GM12801 (cell line): ENCODE results near the gene SLC12A7.

Source experiments
- CTCF ChIP-seq: IDR thresholded peaks from one replicate; pipeline ENCODE4 v1.5.1; 2011; ENCODE audit warnings: control low read depth; ENCODE audit not compliant: insufficient read length; ENCODE audit errors: extremely low read depth

Gene SLC12A7

GRCh38 chr5:1121891-1122290 lies 10.0 kb upstream of the SLC12A7 start:
- no peak for TF ChIP-seq CTCF

GRCh38 chr5:1121044-1121443 lies 9.2 kb upstream of the SLC12A7 start:
- TF ChIP-seq CTCF: no peak

GRCh38 chr5:1120236-1120999 lies 8.6 kb upstream of the SLC12A7 start:
- TF ChIP-seq CTCF: no peak

- TF ChIP-seq CTCF: no peak
Measured at GRCh38 chr5:1119312-1119831, 7.5 kb upstream of the SLC12A7 start.

- TF ChIP-seq CTCF: no peak
Measured at GRCh38 chr5:1118738-1119137, 6.9 kb upstream of the SLC12A7 start.

GRCh38 chr5:1118231-1118698 lies 6.4 kb upstream of the SLC12A7 start:
- no peak for TF ChIP-seq CTCF

GRCh38 chr5:1116977-1117376 lies 5.1 kb upstream of the SLC12A7 start:
- TF ChIP-seq CTCF: no peak
